Retinal pigment epithelial cell (primary cell): ENCODE measurements around the gene ERBIN.
"Not testable (repeated sequence)": the region's sequence is repeated elsewhere in the genome, so short reads cannot be mapped to it uniquely, and the experiment has no call there.

Source experiments
- DNase-seq: peaks from one replicate; pipeline ENCODE4 v3.0.0-alpha.2; 2010; ENCODE audit warnings: low read depth
- H3K4me3 ChIP-seq: 2 replicates; pipeline ENCODE4 v1.5.1; 2011; ENCODE audit warnings: mild to moderate bottlenecking, low read length, control low read depth, moderate library complexity
- CTCF ChIP-seq: conservative IDR thresholded peaks from 2 replicates; pipeline ENCODE4 v1.5.1; 2011; ENCODE audit warnings: low read depth, low read length, control low read depth, inconsistent platforms

ERBIN gene

GRCh38 chr5:65971643-65972042, 45.3 kb downstream of the ERBIN start:
- DNase-seq: no peak
- H3K4me3 ChIP-seq: no peak overlapping the region
- TF ChIP-seq CTCF: no peak

GRCh38 chr5:65972896-65973295, 46.5 kb downstream of the ERBIN start:
- not testable (repeated sequence) for H3K4me3 ChIP-seq, DNase-seq

GRCh38 chr5:65978251-65978650, 51.9 kb downstream of the ERBIN start:
- DNase-seq: no peak
- no peak for TF ChIP-seq CTCF
- H3K4me3 ChIP-seq: no peak overlapping the region

- no peak for DNase-seq
- H3K4me3 ChIP-seq: no peak overlapping the region
- TF ChIP-seq CTCF: no peak
These were observed 55.2 kb downstream of the ERBIN start for GRCh38 chr5:65981548-65981947.

- no peak for DNase-seq
- no peak for TF ChIP-seq CTCF
- H3K4me3 ChIP-seq: no peak overlapping the region
These were observed 55.7 kb downstream of the ERBIN start for GRCh38 chr5:65981969-65982619.

- TF ChIP-seq CTCF: no peak
These were observed 56.3 kb downstream of the ERBIN start for GRCh38 chr5:65982635-65983034.

GRCh38 chr5:65984098-65984885, 57.9 kb downstream of the ERBIN start:
- DNase-seq: no peak
- no peak for TF ChIP-seq CTCF
- H3K4me3 ChIP-seq: no peak overlapping the region

More at GRCh38 chr5:65982635-65983034, 56.3 kb downstream of the ERBIN start:
- no peak for DNase-seq
- no peak overlapping the region for H3K4me3 ChIP-seq
